Measurements from ENCODE around the gene ACOXL.

Gene ACOXL

GRCh38 chr2:110788976-110789375, 56.6 kb downstream of the ACOXL start:
- H3K27me3 Mint-ChIP-seq (ENCODE audit: low read depth, poor library complexity) = peaks cover 17% of the 10 kb centered on the region
- no peaks in the 10 kb centered on the region for H3K36me3 Mint-ChIP-seq (ENCODE audit: low read depth)
- H3K4me1 Mint-ChIP-seq = peaks cover 8% of the 10 kb centered on the region
- H3K4me3 Mint-ChIP-seq = no peak overlapping the region
- DNase-seq = no peak
- peaks cover 9% of the 10 kb centered on the region for H3K9me3 Mint-ChIP-seq
- H3K27ac Mint-ChIP-seq = no peak overlapping the region
- no peak for TF ChIP-seq CTCF (IDR thresholded peaks at IDR 0.05)

GRCh38 chr2:110789706-110790105, 57.3 kb downstream of the ACOXL start:
- H3K36me3 Mint-ChIP-seq (ENCODE audit: low read depth) = no peaks in the 10 kb centered on the region
- no peak overlapping the region for H3K27ac Mint-ChIP-seq
- peaks cover 9% of the 10 kb centered on the region for H3K9me3 Mint-ChIP-seq
- H3K4me3 Mint-ChIP-seq = no peak overlapping the region
- TF ChIP-seq CTCF (IDR thresholded peaks at IDR 0.05) = no peak
- H3K4me1 Mint-ChIP-seq = peaks cover 11% of the 10 kb centered on the region
- peaks cover 19% of the 10 kb centered on the region for H3K27me3 Mint-ChIP-seq (ENCODE audit: low read depth, poor library complexity)
- DNase-seq = no peak

DNA sequence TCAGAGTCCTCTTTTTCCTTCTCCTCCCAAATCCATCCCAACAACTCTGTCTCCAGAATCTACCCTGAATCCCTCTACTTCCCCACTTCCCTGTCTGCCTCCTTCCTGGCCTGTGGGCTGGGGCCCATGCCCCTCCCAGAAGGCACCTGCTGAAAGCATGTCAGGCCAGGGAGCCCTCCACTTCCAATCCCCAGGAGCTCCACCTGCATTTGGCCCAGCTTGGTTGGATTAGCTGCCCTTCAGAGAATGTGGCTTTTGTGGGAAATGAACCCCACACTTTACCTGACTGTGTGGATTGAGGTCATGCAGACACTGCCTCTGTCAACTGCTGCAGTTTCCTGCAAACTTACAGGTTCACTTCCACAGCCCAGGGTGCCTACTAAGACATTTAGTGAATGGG, 58.5 kb downstream of the ACOXL start:
- Mint-ChIP-seq H3K27me3 (ENCODE audit: low read depth, poor library complexity) (peaks cover 19% of the 10 kb centered on the region), H3K36me3 (ENCODE audit: low read depth) (no peaks in the 10 kb centered on the region), H3K4me1 (peaks cover 13% of the 10 kb centered on the region), H3K27ac (no peak overlapping the region), H3K9me3 (peaks cover 5% of the 10 kb centered on the region), H3K4me3 (no peak overlapping the region)
- TF ChIP-seq CTCF (IDR thresholded peaks at IDR 0.05) = no peak
- DNase-seq = no peak

- Mint-ChIP-seq H3K4me3 (no peak overlapping the region), H3K4me1 (peaks cover 16% of the 10 kb centered on the region), H3K27ac (no peak overlapping the region), H3K36me3 (ENCODE audit: low read depth) (no peaks in the 10 kb centered on the region), H3K9me3 (peaks cover 4% of the 10 kb centered on the region), H3K27me3 (ENCODE audit: low read depth, poor library complexity) (peaks cover 19% of the 10 kb centered on the region)
- no peak for DNase-seq
- TF ChIP-seq CTCF (IDR thresholded peaks at IDR 0.05) = no peak
Observed at GRCh38 chr2:110791435-110791834, 59.1 kb downstream of the ACOXL start.

GRCh38 chr2:110793034-110793433, 60.7 kb downstream of the ACOXL start:
- DNase-seq = no peak
- Mint-ChIP-seq H3K27ac (no peak overlapping the region), H3K36me3 (ENCODE audit: low read depth) (no peaks in the 10 kb centered on the region), H3K4me3 (no peak overlapping the region), H3K27me3 (ENCODE audit: low read depth, poor library complexity) (peaks cover 23% of the 10 kb centered on the region), H3K9me3 (no peaks in the 10 kb centered on the region), H3K4me1 (peaks cover 18% of the 10 kb centered on the region)
- no peak for TF ChIP-seq CTCF (IDR thresholded peaks at IDR 0.05)

GRCh38 chr2:110794390-110794789, 62.0 kb downstream of the ACOXL start:
- Mint-ChIP-seq H3K4me1 (peaks cover 18% of the 10 kb centered on the region), H3K9me3 (no peaks in the 10 kb centered on the region), H3K4me3 (no peak overlapping the region), H3K27me3 (ENCODE audit: low read depth, poor library complexity) (peaks cover 24% of the 10 kb centered on the region), H3K36me3 (ENCODE audit: low read depth) (no peaks in the 10 kb centered on the region), H3K27ac (no peak overlapping the region)
- TF ChIP-seq CTCF (IDR thresholded peaks at IDR 0.05) = no peak
- DNase-seq = no peak

Measured in nephron progenitor cell (in vitro differentiated cells).